ENCODE data around the gene RBMXL2. TPM values are rescaled to one million over a fixed set of nuclear protein-coding genes. Genes with fewer than 3 reads are reported as not detected.

RBMXL2 gene
- total RNA-seq, 1 experiment from 2014 or later, result 0.05 TPM

Other genes starting within 250 kb of the RBMXL2 start
- gene OR10A5, start 243.3 kb upstream of the RBMXL2 start, total RNA-seq (2014; rRNA removed; shearing (Covaris generic)), result not detected in 2 replicates
- not detected in 2 replicates for gene OR10A2, start 225.9 kb upstream of the RBMXL2 start, total RNA-seq (2014; rRNA removed; shearing (Covaris generic))
- gene OR10A4, start 212.4 kb upstream of the RBMXL2 start, total RNA-seq (2014; rRNA removed; shearing (Covaris generic)), result not detected in 2 replicates
- 0.37 TPM in 1 of 2 replicates, not detected in the other for gene OR2D2, start 196.5 kb upstream of the RBMXL2 start, total RNA-seq (2014; rRNA removed; shearing (Covaris generic))
- not detected in 2 replicates for gene OR2D3, start 168.0 kb upstream of the RBMXL2 start, total RNA-seq (2014; rRNA removed; shearing (Covaris generic))
- 4.6 and 5.2 TPM in 2 replicates for gene ZNF215, start 162.6 kb upstream of the RBMXL2 start, total RNA-seq (2014; rRNA removed; shearing (Covaris generic))
- 1.8 and 2.5 TPM in 2 replicates for gene ZNF214, start 68.7 kb upstream of the RBMXL2 start, total RNA-seq (2014; rRNA removed; shearing (Covaris generic))
- gene NLRP14, start 68.5 kb upstream of the RBMXL2 start, total RNA-seq (2014; rRNA removed; shearing (Covaris generic)), result not detected in 2 replicates
- not detected in 2 replicates for gene SYT9, start 162.9 kb downstream of the RBMXL2 start, total RNA-seq (2014; rRNA removed; shearing (Covaris generic))

All from HT-29 (cell line).